Central memory CD8-positive, alpha-beta T cell (primary cell): ENCODE data around the gene CHN1.
A peak's percentile ranks its signal among the peaks of the same experiment; 100 is the strongest.

ENCODE experiments used
- ATAC-seq: fragments of 150-1000 bp; cut with Tn5 transposase; replicated peaks from 2 replicates; pipeline ENCODE4 v1.10.0; 2022; ENCODE audit warnings: mild to moderate bottlenecking, moderate FRiP score, moderate number of reproducible peaks; ENCODE audit not compliant: poor library complexity, severe bottlenecking; ENCODE audit errors: extremely low read depth
- DNase-seq, 2 donors: peaks; one replicate each; pipeline ENCODE4 v3.0.0; 2021; ENCODE audit warnings: low spot score in 2 of 2
- H3K27ac Mint-ChIP-seq: one replicate; pipeline ENCODE4 v1.8.0; 2022; ENCODE audit warnings: low read depth, mild to moderate bottlenecking, moderate library complexity, mixed read lengths
- H3K27me3 Mint-ChIP-seq: one replicate; pipeline ENCODE4 v1.8.0; 2022; ENCODE audit warnings: mixed read lengths
- H3K36me3 Mint-ChIP-seq: one replicate; pipeline ENCODE4 v1.8.0; 2022; ENCODE audit warnings: mild to moderate bottlenecking, moderate library complexity, mixed read lengths; ENCODE audit not compliant: insufficient read depth
- H3K4me1 Mint-ChIP-seq: one replicate; pipeline ENCODE4 v1.8.0; 2022; ENCODE audit warnings: mixed read lengths
- H3K4me3 Mint-ChIP-seq: one replicate; pipeline ENCODE4 v1.8.0; 2022; ENCODE audit warnings: mild to moderate bottlenecking, moderate library complexity, mixed read lengths
- H3K9me3 Mint-ChIP-seq: one replicate; pipeline ENCODE4 v1.8.0; 2022; ENCODE audit warnings: mixed read lengths

CHN1 gene

GRCh38 chr2:174748948-174749347 lies 256.2 kb downstream of the CHN1 start:
- no peaks in the 10 kb centered on the region for H3K9me3 Mint-ChIP-seq
- peaks cover 40% of the 10 kb centered on the region for H3K4me1 Mint-ChIP-seq
- no peaks in the 10 kb centered on the region for H3K27me3 Mint-ChIP-seq
- peaks cover 8% of the 10 kb centered on the region for H3K36me3 Mint-ChIP-seq
- no peak overlapping the region for H3K4me3 Mint-ChIP-seq
- DNase-seq (peak; percentile 63 to 66), ATAC-seq (no peak)
- peak overlapping the region; percentile 95 for H3K27ac Mint-ChIP-seq
